ENCODE results near the gene ZSCAN29. TPM values are rescaled to one million over a fixed set of nuclear protein-coding genes. Genes with fewer than 3 reads are reported as not detected.

ZSCAN29 gene
- 10 to 100 TPM; 32.6 to 37.9 TPM for total RNA-seq

DNA sequence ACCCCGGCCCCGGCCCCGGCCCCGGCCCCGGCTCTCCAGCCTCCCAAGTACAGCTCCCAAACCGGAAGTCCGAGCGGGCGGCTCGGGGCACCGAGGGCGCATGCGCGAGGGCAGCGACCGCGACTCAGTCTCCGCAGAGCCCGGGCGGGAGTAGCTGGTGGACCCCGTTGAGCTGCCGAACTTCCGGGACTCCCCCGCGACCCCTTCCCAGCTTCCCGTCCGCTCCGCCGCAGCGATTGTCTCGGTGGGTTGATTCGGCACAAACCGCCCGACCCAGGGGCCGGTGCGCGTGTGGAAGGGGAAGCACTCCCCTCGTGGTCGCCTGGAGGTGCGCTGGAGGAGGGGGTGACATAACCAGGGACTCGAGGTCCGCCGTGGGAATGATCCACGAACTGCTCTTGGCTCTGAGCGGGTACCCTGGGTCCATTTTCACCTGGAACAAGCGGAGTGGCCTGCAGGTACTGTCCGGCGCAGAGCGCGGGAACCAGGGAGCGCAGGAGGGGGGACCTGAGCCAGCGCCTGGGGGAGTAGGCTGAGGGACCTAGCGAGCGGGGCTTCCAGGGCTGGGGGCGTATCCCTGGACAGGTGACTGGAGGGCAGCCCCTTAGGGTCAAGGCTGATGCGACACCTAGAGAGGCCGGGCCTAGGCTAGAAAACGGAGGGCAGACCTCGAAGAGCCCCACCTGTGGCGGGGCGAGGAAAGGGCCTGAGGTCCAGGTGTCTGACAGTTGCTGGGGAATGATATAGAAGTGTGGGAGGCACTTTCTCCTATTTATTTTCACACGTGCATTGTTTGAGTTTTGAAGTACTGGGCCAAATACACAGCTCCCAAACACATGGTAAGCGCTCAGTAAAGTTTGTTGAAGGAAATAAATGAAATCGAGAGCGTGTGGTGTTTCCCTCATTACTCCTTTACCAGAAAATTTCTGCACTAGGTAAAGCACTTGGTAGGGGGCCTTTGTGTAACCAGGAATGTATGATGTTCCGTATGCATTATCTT, at the start of gene ZSCAN29, which contains the start of gene TUBGCP4:
ZSCAN29 (minus strand) TSS at position 69 of the 1,000 bp plus-strand sequence. CDS start 1,130 bp downstream, outside the sequence.
TUBGCP4 (plus strand) TSS at position 127 of the 1,000 bp plus-strand sequence; CDS start at position 381, 254 bp downstream.

DNA sequence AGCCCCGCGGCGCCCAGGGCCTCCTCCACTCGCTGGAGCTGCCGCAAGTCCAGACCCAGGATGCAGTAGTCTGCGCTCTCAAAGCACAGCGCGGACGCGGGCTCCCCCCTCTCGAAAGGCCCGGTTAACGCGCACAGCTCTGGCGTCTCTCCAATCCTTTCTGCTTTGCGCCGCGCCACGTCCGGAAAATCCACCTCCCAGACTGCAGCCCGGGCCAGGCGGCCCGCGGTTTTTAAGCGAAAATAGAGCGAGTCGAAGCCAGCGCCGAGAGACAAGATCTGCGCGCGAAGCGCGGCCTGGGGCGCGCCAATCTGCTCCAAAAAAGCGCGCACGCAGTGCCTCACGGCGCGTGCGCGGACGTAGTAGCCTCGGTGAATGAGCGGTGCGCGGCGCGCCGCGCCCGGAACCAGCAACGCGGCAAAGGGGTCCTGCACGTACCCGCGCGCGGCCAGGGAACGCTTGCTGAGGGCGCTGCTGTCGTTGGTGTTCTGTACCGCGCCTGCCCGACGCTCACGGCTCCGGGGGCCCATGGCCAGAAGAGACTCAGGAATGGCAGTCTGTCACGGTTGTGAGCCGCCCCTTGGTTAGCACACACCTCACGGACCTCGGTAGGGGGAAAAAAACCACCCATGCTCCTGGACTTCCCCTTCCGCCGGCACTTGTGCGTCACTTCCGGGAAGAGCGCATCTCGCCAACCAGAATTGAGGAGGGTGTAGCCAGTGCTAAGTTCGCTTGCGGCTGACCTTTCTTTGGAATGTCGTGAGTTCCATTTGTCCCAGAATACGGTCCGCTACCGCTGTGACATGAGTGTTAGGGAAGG, 40.7 kb downstream of the ZSCAN29 start, which contains the start of gene LCMT2:
LCMT2 (minus strand) TSS at position 614 of the 820 bp plus-strand sequence; CDS start at position 530, 84 bp downstream.

Other genes starting within 250 kb of the ZSCAN29 start
- gene TMEM62, start 237.5 kb downstream of the ZSCAN29 start, total RNA-seq = 10 to 100 TPM; 28.9 to 33.6 TPM
- gene CCNDBP1, start 185.6 kb downstream of the ZSCAN29 start, total RNA-seq = 10 to 100 TPM; 72.3 to 93.6 TPM
- not detected for gene EPB42, start 150.0 kb downstream of the ZSCAN29 start, total RNA-seq
- not detected for gene TGM5, start 104.1 kb downstream of the ZSCAN29 start, total RNA-seq
- not detected for gene TGM7, start 68.8 kb downstream of the ZSCAN29 start, total RNA-seq
- 10 to 100 TPM in 1 of 2 donors, 1 to 10 TPM in 1; 5.5 to 10.3 TPM for gene LCMT2, start 40.5 kb downstream of the ZSCAN29 start, total RNA-seq
- 10 to 100 TPM; 12.4 to 20.0 TPM for gene TUBGCP4, start 58 bp upstream of the ZSCAN29 start, total RNA-seq
- gene TP53BP1, start 122.1 kb upstream of the ZSCAN29 start, total RNA-seq = 10 to 100 TPM; 43.0 to 43.6 TPM
- 1 to 10 TPM; 2.3 to 4.8 TPM for gene MAP1A, start 146.6 kb upstream of the ZSCAN29 start, total RNA-seq
- gene PPIP5K1, start 219.2 kb upstream of the ZSCAN29 start, total RNA-seq = 10 to 100 TPM; 13.0 to 18.2 TPM
- not detected for gene CKMT1B, start 223.0 kb upstream of the ZSCAN29 start, total RNA-seq
- gene STRC, start 247.8 kb upstream of the ZSCAN29 start, total RNA-seq = under 1 TPM in 1 of 2 donors, not detected in 1; 0.69 TPM